SK-N-SH (cell line): ENCODE measurements around the gene TASP1. TPM values are rescaled to one million over a fixed set of nuclear protein-coding genes. Genes with fewer than 3 reads are reported as not detected.

Source experiments
- CTCF ChIA-PET: fragments of 300-600, 350-600 bp; formaldehyde crosslinking; extraction: SDS; loops from one replicate; lab custom pipeline; 2021; lab: Yijun Ruan, JAX
- POLR2A ChIA-PET: fragments of 350-600 bp; sonication (Branson Sonifier 250); formaldehyde crosslinking; extraction: SDS; loops from one replicate; lab custom pipeline; 2020; ENCODE audit warnings: antibody characterized with exemption, inconsistent platforms; lab: Yijun Ruan, JAX
- DNase-seq: peaks from one replicate; pipeline ENCODE4 v3.0.0; 2012
- H2AFZ ChIP-seq: fragments of 200-600 bp; sonication (generic); 2 replicates; pipeline ENCODE4 v1.8.1; 2016; ENCODE audit warnings: antibody characterized with exemption, mild to moderate bottlenecking, low read depth
- H3F3A ChIP-seq: fragments of 200-600 bp; sonication (generic); replicated peaks from 2 replicates; pipeline ENCODE3; 2016; ENCODE audit warnings: antibody characterized with exemption, mild to moderate bottlenecking; ENCODE audit not compliant: insufficient read depth
- H3K27ac ChIP-seq, 2 experiments: fragments of 200-500 bp in 1 of 2; fragments of 200-600 bp in 1 of 2; sonication (Bioruptor generic) in 1 of 2; sonication (generic), shearing (Covaris generic) in 1 of 2; 2 replicates each; pipeline versions ENCODE4 v1.5.1 to v1.6.1; 2014 to 2016; ENCODE audit warnings: low read depth in 2 of 2, inconsistent platforms in 1 of 2, low read length in 1 of 2, mild to moderate bottlenecking in 1 of 2, mixed read lengths in 1 of 2
- H3K27me3 ChIP-seq: fragments of 200-600 bp; sonication (generic), shearing (Covaris generic); 2 replicates; pipeline ENCODE4 v1.6.1; 2016; ENCODE audit warnings: mixed run types; ENCODE audit not compliant: insufficient read depth
- H3K36me3 ChIP-seq, 2 experiments: fragments of 200-500 bp in 1 of 2; fragments of 200-600 bp in 1 of 2; sonication (Bioruptor generic) in 1 of 2; sonication (generic) in 1 of 2; replicated peaks in 1 of 2; 2 replicates each; pipeline versions ENCODE3 to v1.5.1; 2014 to 2016; ENCODE audit warnings: low read length in 1 of 2, mild to moderate bottlenecking in 1 of 2; ENCODE audit not compliant: insufficient read depth in 2 of 2, control insufficient read depth in 1 of 2
- H3K4me1 ChIP-seq, 2 experiments: fragments of 200-500 bp in 1 of 2; fragments of 200-600 bp in 1 of 2; sonication (Bioruptor generic) in 1 of 2; sonication (generic), shearing (Covaris generic) in 1 of 2; 2 replicates each; pipeline versions ENCODE4 v1.5.1 to v1.6.1; 2014 to 2016; ENCODE audit warnings: low read depth in 1 of 2, low read length in 1 of 2, mixed run types in 1 of 2; ENCODE audit not compliant: insufficient read depth in 2 of 2, control insufficient read depth in 1 of 2
- H3K4me2 ChIP-seq: fragments of 200-600 bp; sonication (generic), shearing (Covaris generic); 2 replicates; pipeline ENCODE4 v1.6.1; 2017; ENCODE audit warnings: mixed run types
- H3K4me3 ChIP-seq, 2 experiments: fragments of 200-500 bp in 1 of 2; fragments of 200-600 bp in 1 of 2; sonication (Bioruptor generic) in 1 of 2; sonication (generic), shearing (Covaris generic) in 1 of 2; 2 replicates each; pipeline versions ENCODE4 v1.5.1 to v1.8.1; 2014 to 2016; ENCODE audit warnings: low read depth in 2 of 2, inconsistent platforms in 1 of 2, low read length in 1 of 2, mild to moderate bottlenecking in 1 of 2, mixed read lengths in 1 of 2, moderate library complexity in 1 of 2
- H3K79me2 ChIP-seq: fragments of 200-600 bp; sonication (generic); 2 replicates; pipeline ENCODE4 v1.8.1; 2017; ENCODE audit warnings: mild to moderate bottlenecking; ENCODE audit not compliant: insufficient read depth
- H3K9ac ChIP-seq: fragments of 200-600 bp; sonication (generic); 2 replicates; pipeline ENCODE4 v1.6.1; 2017; ENCODE audit warnings: mixed run types
- H3K9me2 ChIP-seq: fragments of 200-600 bp; sonication (generic); 2 replicates; pipeline ENCODE4 v1.6.1; 2017; ENCODE audit warnings: mixed run types
- H3K9me3 ChIP-seq: fragments of 200-600 bp; sonication (generic); 2 replicates; pipeline ENCODE4 v1.6.1; 2017; ENCODE audit warnings: mixed run types, mild to moderate bottlenecking, moderate library complexity
- H4K20me1 ChIP-seq: fragments of 200-600 bp; sonication (generic); 2 replicates; pipeline ENCODE4 v1.6.1; 2017; ENCODE audit warnings: mild to moderate bottlenecking, mixed run types; ENCODE audit not compliant: insufficient read depth
- CHD2 ChIP-seq: fragments of 150-350 bp; IDR thresholded peaks from 2 replicates; pipeline ENCODE4 v1.6.1; 2018; ENCODE audit warnings: low read length; ENCODE audit not compliant: partially characterized antibody
- EZH2phosphoT487 ChIP-seq: fragments of 200-600 bp; sonication (generic); IDR thresholded peaks from 2 replicates; pipeline ENCODE4 v1.6.1; 2017; ENCODE audit warnings: low read depth, mixed run types, mild to moderate bottlenecking, antibody characterized with exemption, moderate library complexity, borderline replicate concordance
- MAX ChIP-seq: IDR thresholded peaks from 2 replicates; pipeline ENCODE4 v1.4.0; 2012; ENCODE audit warnings: low read depth
- RAD21 ChIP-seq: IDR thresholded peaks from 2 replicates; pipeline ENCODE4 v1.6.1; 2012; ENCODE audit warnings: mild to moderate bottlenecking, low read length
- RCOR1 ChIP-seq: fragments of 150-350 bp; IDR thresholded peaks from 2 replicates; pipeline ENCODE4 v1.6.1; 2017; ENCODE audit warnings: antibody characterized with exemption, low read length
- SIN3A ChIP-seq: IDR thresholded peaks from 2 replicates; pipeline ENCODE4 v1.6.1; 2012; ENCODE audit warnings: low read depth, mild to moderate bottlenecking, low read length, moderate library complexity, borderline replicate concordance
- TCF12 ChIP-seq: IDR thresholded peaks from 2 replicates; pipeline ENCODE4 v1.4.0; 2012
- TEAD4 ChIP-seq: IDR thresholded peaks from 2 replicates; pipeline ENCODE4 v1.4.0; 2012; ENCODE audit warnings: mild to moderate bottlenecking, borderline replicate concordance; ENCODE audit not compliant: insufficient read depth
- YY1 ChIP-seq: IDR thresholded peaks from 2 replicates; pipeline ENCODE4 v1.4.0; 2012; ENCODE audit warnings: low read depth, mild to moderate bottlenecking
- WGBS: methylation state at CpG from one replicate; pipeline ENCODE4 v1.1.6; 2017; ENCODE audit warnings: low lambda C conversion rate; 5-methylcytosine and 5-hydroxymethylcytosine counted together
- polyA plus RNA-seq, 3 experiments: library from polyadenylated mRNA; depleted of rRNA; stranded (reverse); fragments of >200 nt; gene quantifications; 2 replicates each; pipeline ENCODE4 v1.2.3, GENCODE V29; 2012
- TF ChIP-seq, protein P1 (sequence below): fragments of 150-350 bp; IDR thresholded peaks from 2 replicates; pipeline ENCODE4 v1.6.1; 2016; ENCODE audit warnings: mild to moderate bottlenecking, low read depth, low read length
- TF ChIP-seq, protein P2 (sequence below): IDR thresholded peaks from 2 replicates; pipeline ENCODE4 v1.6.1; 2012; ENCODE audit warnings: mild to moderate bottlenecking, low read depth, low read length, moderate library complexity
- TF ChIP-seq, protein P3 (sequence below): fragments of 200-600 bp; sonication (generic); IDR thresholded peaks from 2 replicates; pipeline ENCODE4 v1.6.1; 2017; ENCODE audit warnings: antibody characterized with exemption, mild to moderate bottlenecking, moderate library complexity

TASP1 gene
- polyA plus RNA-seq, 1 of the 3 experiments (the other 2 are of a cell fraction), result 5.9 TPM

DNA sequence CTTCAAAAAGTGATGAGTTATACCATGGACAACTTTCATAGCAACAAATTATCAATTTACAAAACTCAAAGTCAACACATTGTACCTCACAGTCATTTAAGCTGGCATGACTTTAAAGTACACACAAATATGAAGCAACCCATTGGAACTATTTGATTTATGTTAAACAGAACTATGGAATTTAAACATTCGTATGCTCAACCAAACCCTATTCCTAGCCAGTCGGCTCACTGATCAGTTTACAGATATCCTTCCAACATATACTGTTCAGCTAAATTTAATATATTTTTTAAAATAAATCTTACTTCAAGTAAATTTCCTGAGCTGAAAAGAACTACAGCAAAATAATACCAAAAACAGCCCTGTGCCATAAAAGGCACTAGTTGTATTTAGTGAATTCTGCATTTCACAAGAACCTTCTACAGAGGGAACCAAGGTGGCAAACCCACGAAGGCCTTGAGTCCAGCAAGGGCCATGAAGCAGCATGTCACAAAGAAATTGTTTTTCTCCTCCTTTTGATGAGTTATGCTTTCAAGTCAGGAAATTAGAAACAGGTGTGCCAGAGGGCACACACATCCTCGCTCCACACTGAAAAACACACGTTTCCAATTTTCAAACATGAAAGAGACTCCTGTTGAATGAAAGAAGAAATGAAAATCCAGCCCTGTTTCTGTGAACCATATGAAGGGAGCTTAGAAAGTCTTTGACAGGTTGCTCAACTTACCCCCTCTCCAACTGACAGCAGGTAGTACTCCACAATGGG is 122.8 kb downstream of the TASP1 start:
- H3K36me3 ChIP-seq, result peaks cover 2 to 11% of the 10 kb centered on the region in 2 experiments
- H3F3A ChIP-seq, result no peaks in the 10 kb centered on the region
- H3K79me2 ChIP-seq, result no peaks in the 10 kb centered on the region
- TF ChIP-seq, protein P1, sequence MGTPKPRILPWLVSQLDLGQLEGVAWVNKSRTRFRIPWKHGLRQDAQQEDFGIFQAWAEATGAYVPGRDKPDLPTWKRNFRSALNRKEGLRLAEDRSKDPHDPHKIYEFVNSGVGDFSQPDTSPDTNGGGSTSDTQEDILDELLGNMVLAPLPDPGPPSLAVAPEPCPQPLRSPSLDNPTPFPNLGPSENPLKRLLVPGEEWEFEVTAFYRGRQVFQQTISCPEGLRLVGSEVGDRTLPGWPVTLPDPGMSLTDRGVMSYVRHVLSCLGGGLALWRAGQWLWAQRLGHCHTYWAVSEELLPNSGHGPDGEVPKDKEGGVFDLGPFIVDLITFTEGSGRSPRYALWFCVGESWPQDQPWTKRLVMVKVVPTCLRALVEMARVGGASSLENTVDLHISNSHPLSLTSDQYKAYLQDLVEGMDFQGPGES, result no peak
- TF ChIP-seq EZH2phosphoT487 (no peak), MAX (no peak), CHD2 (peak; percentile 31), SIN3A (no peak), RCOR1 (peak; percentile 39; the same call in 1 of the 2 replicates), TCF12 (peak; percentile 88), TEAD4 (no peak)
- TF ChIP-seq, protein P2, sequence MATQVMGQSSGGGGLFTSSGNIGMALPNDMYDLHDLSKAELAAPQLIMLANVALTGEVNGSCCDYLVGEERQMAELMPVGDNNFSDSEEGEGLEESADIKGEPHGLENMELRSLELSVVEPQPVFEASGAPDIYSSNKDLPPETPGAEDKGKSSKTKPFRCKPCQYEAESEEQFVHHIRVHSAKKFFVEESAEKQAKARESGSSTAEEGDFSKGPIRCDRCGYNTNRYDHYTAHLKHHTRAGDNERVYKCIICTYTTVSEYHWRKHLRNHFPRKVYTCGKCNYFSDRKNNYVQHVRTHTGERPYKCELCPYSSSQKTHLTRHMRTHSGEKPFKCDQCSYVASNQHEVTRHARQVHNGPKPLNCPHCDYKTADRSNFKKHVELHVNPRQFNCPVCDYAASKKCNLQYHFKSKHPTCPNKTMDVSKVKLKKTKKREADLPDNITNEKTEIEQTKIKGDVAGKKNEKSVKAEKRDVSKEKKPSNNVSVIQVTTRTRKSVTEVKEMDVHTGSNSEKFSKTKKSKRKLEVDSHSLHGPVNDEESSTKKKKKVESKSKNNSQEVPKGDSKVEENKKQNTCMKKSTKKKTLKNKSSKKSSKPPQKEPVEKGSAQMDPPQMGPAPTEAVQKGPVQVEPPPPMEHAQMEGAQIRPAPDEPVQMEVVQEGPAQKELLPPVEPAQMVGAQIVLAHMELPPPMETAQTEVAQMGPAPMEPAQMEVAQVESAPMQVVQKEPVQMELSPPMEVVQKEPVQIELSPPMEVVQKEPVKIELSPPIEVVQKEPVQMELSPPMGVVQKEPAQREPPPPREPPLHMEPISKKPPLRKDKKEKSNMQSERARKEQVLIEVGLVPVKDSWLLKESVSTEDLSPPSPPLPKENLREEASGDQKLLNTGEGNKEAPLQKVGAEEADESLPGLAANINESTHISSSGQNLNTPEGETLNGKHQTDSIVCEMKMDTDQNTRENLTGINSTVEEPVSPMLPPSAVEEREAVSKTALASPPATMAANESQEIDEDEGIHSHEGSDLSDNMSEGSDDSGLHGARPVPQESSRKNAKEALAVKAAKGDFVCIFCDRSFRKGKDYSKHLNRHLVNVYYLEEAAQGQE, result no peak
- 39% methylated on average over 5 of the region's 5 CpGs for WGBS
- ChIA-PET POLR2A (no interaction called here), CTCF (interaction anchor here (1.3 to 1.7 kb wide), 2 partner anchors 31 to 42 kb away, joined by 4 to 7 read pairs; no protein-coding TSS in a partner anchor)
- no peak overlapping the region for H3K9ac ChIP-seq
- H3K27ac ChIP-seq, result peak overlapping the region in 1 of 2 experiments; percentile 79; a peak in 2 of 4 replicates
- H3K27me3 ChIP-seq, result no peaks in the 10 kb centered on the region
- no peak overlapping the region for H3K4me3 ChIP-seq
- no peaks in the 10 kb centered on the region for H3K9me3 ChIP-seq
- H3K9me2 ChIP-seq, result no peaks in the 10 kb centered on the region
- H2AFZ ChIP-seq, result no peak overlapping the region
- peaks cover 0 to 14% of the 10 kb centered on the region in 2 experiments; a peak in 2 of 4 replicates for H3K4me1 ChIP-seq
- no peak overlapping the region for H3K4me2 ChIP-seq
- H4K20me1 ChIP-seq, result no peaks in the 10 kb centered on the region
- peak; percentile 10 for DNase-seq

GRCh38 chr20:13515291-13515690 is 123.4 kb downstream of the TASP1 start:
- Histone ChIP-seq H3K4me1 (peaks cover 0 to 14% of the 10 kb centered on the region in 2 experiments; a peak in 2 of 4 replicates), H3K9me2 (no peaks in the 10 kb centered on the region), H3F3A (no peaks in the 10 kb centered on the region), H3K27ac (peak overlapping the region in 1 of 2 experiments; percentile 79; a peak in 2 of 4 replicates), H3K9ac (no peak overlapping the region), H3K4me2 (no peak overlapping the region), H4K20me1 (no peaks in the 10 kb centered on the region), H3K4me3 (no peak overlapping the region), H3K79me2 (no peaks in the 10 kb centered on the region), H2AFZ (no peak overlapping the region), H3K27me3 (no peaks in the 10 kb centered on the region), H3K9me3 (no peaks in the 10 kb centered on the region), H3K36me3 (peaks cover 2 to 11% of the 10 kb centered on the region in 2 experiments)
- TF ChIP-seq YY1 (no peak), RAD21 (no peak)
- TF ChIP-seq, protein P3, sequence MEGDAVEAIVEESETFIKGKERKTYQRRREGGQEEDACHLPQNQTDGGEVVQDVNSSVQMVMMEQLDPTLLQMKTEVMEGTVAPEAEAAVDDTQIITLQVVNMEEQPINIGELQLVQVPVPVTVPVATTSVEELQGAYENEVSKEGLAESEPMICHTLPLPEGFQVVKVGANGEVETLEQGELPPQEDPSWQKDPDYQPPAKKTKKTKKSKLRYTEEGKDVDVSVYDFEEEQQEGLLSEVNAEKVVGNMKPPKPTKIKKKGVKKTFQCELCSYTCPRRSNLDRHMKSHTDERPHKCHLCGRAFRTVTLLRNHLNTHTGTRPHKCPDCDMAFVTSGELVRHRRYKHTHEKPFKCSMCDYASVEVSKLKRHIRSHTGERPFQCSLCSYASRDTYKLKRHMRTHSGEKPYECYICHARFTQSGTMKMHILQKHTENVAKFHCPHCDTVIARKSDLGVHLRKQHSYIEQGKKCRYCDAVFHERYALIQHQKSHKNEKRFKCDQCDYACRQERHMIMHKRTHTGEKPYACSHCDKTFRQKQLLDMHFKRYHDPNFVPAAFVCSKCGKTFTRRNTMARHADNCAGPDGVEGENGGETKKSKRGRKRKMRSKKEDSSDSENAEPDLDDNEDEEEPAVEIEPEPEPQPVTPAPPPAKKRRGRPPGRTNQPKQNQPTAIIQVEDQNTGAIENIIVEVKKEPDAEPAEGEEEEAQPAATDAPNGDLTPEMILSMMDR, result no peak
- ChIA-PET CTCF (interaction anchor here (1.7 kb wide), 1 partner anchor 43 kb away, joined by 4 read pairs; no protein-coding TSS in a partner anchor), POLR2A (no interaction called here)
- 100% methylated on average over 1 of the region's 1 CpG for WGBS
- DNase-seq, result no peak
